HCT116 (cell line): ENCODE results near the gene GOT1. TPM values are rescaled to one million over a fixed set of nuclear protein-coding genes. Genes with fewer than 3 reads are reported as not detected.

Experiments used
- ATAC-seq: fragments of 200-7000 bp; cut with Tn5 transposase; 2 replicates; pipeline ENCODE4 v1.9.1; 2020; ENCODE audit warnings: mild to moderate bottlenecking, moderate library complexity
- BruUV-seq: library from RNA; stranded (reverse); fragments of 400-500 nt; replicated peaks from 2 replicates; lab custom pipeline; 2021; lab: Mats Ljungman, UMichigan
- CTCF ChIA-PET: fragments of 300-600 bp; sonication (Branson Sonifier 250); formaldehyde crosslinking; loops from one replicate; lab custom pipeline; 2021; ENCODE audit warnings: antibody characterized with exemption; lab: Charles Lee
- POLR2A ChIA-PET: fragments of 300-600, 350-600 bp; sonication (Branson Sonifier 250); formaldehyde crosslinking; loops from one replicate; lab custom pipeline; 2021; ENCODE audit warnings: antibody characterized with exemption; lab: Charles Lee
- RAD21 ChIA-PET, 2 experiments: fragments of 300-600 bp; sonication (Branson Sonifier 250); formaldehyde crosslinking; loops; one replicate each; lab custom pipeline; 2023; ENCODE audit warnings: low total read pairs in 2 of 2; ENCODE audit not compliant: uncharacterized antibody in 2 of 2, unreplicated experiment in 2 of 2, low non-redundant PET in 1 of 2; lab: Charles Lee
- DNase-seq: peaks from one replicate; pipeline ENCODE4 v3.0.0-alpha.2; 2010; ENCODE audit warnings: low read depth, low spot score
- H2AFZ ChIP-seq: fragments of 200-600 bp; shearing (Covaris generic), sonication (generic); 2 replicates; pipeline ENCODE4 v1.6.1; 2017; ENCODE audit warnings: low read depth, mixed run types, mixed read lengths, antibody characterized with exemption, low read length; ENCODE audit not compliant: poor library complexity, severe bottlenecking
- H3K27ac ChIP-seq: 2 replicates; pipeline ENCODE4 v1.5.1; 2012; ENCODE audit warnings: low read depth, low read length
- H3K27me3 ChIP-seq: fragments of 200-600 bp; sonication (generic); 2 replicates; pipeline ENCODE4 v1.6.1; 2016; ENCODE audit warnings: mixed run types, low read length, mixed read lengths; ENCODE audit not compliant: insufficient read depth
- H3K36me3 ChIP-seq, 2 experiments: fragments of 200-500 bp in 1 of 2; fragments of 200-600 bp in 1 of 2; sonication (Bioruptor generic) in 1 of 2; sonication (generic) in 1 of 2; 2 replicates each; pipeline versions ENCODE4 v1.5.1 to v1.6.1; 2014 to 2016; ENCODE audit warnings: low read length in 2 of 2, inconsistent platforms in 1 of 2, mixed read lengths in 1 of 2, mixed run types in 1 of 2; ENCODE audit not compliant: insufficient read depth in 2 of 2, control insufficient read depth in 1 of 2
- H3K4me1 ChIP-seq, 2 experiments: fragments of 200-600 bp in 1 of 2; sonication (generic) in 1 of 2; 2 replicates each; pipeline versions ENCODE4 v1.5.1 to v1.6.1; 2012 to 2017; ENCODE audit warnings: low read length in 2 of 2, inconsistent platforms in 1 of 2, mild to moderate bottlenecking in 1 of 2, mixed read lengths in 1 of 2, mixed run types in 1 of 2, moderate library complexity in 1 of 2; ENCODE audit not compliant: insufficient read depth in 2 of 2, control insufficient read depth in 1 of 2
- H3K4me2 ChIP-seq: fragments of 200-600 bp; sonication (generic); 2 replicates; pipeline ENCODE4 v1.6.1; 2017; ENCODE audit warnings: mixed run types, low read length, mixed read lengths
- H3K4me3 ChIP-seq, 2 experiments: fragments of 200-600 bp in 1 of 2; sonication (generic) in 1 of 2; replicated peaks in 1 of 2; 2 replicates each; pipeline ENCODE4 v1.5.1; 2011 to 2016; ENCODE audit warnings: low read length in 2 of 2, control low read depth in 1 of 2, low read depth in 1 of 2, mild to moderate bottlenecking in 1 of 2, mixed read lengths in 1 of 2, mixed run types in 1 of 2
- H3K79me2 ChIP-seq: fragments of 200-600 bp; sonication (generic); 2 replicates; pipeline ENCODE4 v1.6.1; 2017; ENCODE audit warnings: mild to moderate bottlenecking, mixed run types, low read length, moderate library complexity, mixed read lengths; ENCODE audit not compliant: insufficient read depth
- H3K9ac ChIP-seq: fragments of 200-600 bp; sonication (generic); 2 replicates; pipeline ENCODE4 v1.6.1; 2016; ENCODE audit warnings: low read length, mixed read lengths
- H3K9me2 ChIP-seq: fragments of 200-600 bp; sonication (generic), shearing (Covaris generic); 2 replicates; pipeline ENCODE4 v1.6.1; 2017; ENCODE audit warnings: mixed run types, mild to moderate bottlenecking, moderate library complexity; ENCODE audit not compliant: insufficient read depth
- H3K9me3 ChIP-seq, 2 experiments: fragments of 200-500 bp in 1 of 2; fragments of 200-600 bp in 1 of 2; sonication (Bioruptor generic) in 1 of 2; sonication (generic) in 1 of 2; 2 replicates each; pipeline ENCODE4 v1.6.1; 2014 to 2017; ENCODE audit warnings: low read length in 2 of 2, mixed read lengths in 2 of 2, inconsistent platforms in 1 of 2, low read depth in 1 of 2, mild to moderate bottlenecking in 1 of 2, mixed run types in 1 of 2, moderate library complexity in 1 of 2; ENCODE audit not compliant: control insufficient read depth in 1 of 2, insufficient read depth in 1 of 2
- H4K20me1 ChIP-seq: fragments of 200-600 bp; sonication (generic), shearing (Covaris generic); 2 replicates; pipeline ENCODE4 v1.6.1; 2017; ENCODE audit warnings: mixed run types, mild to moderate bottlenecking, moderate library complexity; ENCODE audit not compliant: insufficient read depth
- CTCF ChIP-seq, 3 experiments: fragments of 200-600 bp in 1 of 3; sonication (generic) in 1 of 3; IDR thresholded peaks in 2 of 3; conservative IDR thresholded peaks in 1 of 3; 2 replicates each; pipeline ENCODE4 v1.5.1; 2012 to 2017; ENCODE audit warnings: low read depth in 2 of 3, low read length in 2 of 3, antibody characterized with exemption in 1 of 3, borderline replicate concordance in 1 of 3, control low read depth in 1 of 3, mild to moderate bottlenecking in 1 of 3, mixed read lengths in 1 of 3, mixed run types in 1 of 3, moderate library complexity in 1 of 3; ENCODE audit not compliant: insufficient read depth in 1 of 3
- ELF1 ChIP-seq: IDR thresholded peaks from 2 replicates; pipeline ENCODE4 v1.6.1; 2012; ENCODE audit warnings: low read depth, borderline replicate concordance
- POLR2AphosphoS5 ChIP-seq: IDR thresholded peaks from 2 replicates; pipeline ENCODE4 v1.6.1; 2011; ENCODE audit warnings: mild to moderate bottlenecking, low read depth, low read length, moderate library complexity
- RAD21 ChIP-seq: IDR thresholded peaks from 2 replicates; pipeline ENCODE4 v1.6.1; 2012; ENCODE audit warnings: low read depth, mild to moderate bottlenecking
- SP1 ChIP-seq: IDR thresholded peaks from 2 replicates; pipeline ENCODE4 v1.6.1; 2012; ENCODE audit warnings: low read depth
- YY1 ChIP-seq: IDR thresholded peaks from 2 replicates; pipeline ENCODE4 v1.6.1; 2011; ENCODE audit warnings: low read length, low read depth, moderate library complexity, mild to moderate bottlenecking; ENCODE audit not compliant: insufficient replicate concordance; ENCODE audit errors: extremely low read depth
- ZBTB33 ChIP-seq: IDR thresholded peaks from 2 replicates; pipeline ENCODE4 v1.6.1; 2011; ENCODE audit warnings: mild to moderate bottlenecking, low read length, moderate library complexity; ENCODE audit not compliant: insufficient replicate concordance; ENCODE audit errors: extremely low read depth
- ZFX ChIP-seq: fragments of 450-650 bp; IDR thresholded peaks from 2 replicates; pipeline ENCODE4 v1.6.1; 2017
- ZNF274 ChIP-seq: fragments of 200-500 bp; sonication (Bioruptor generic); IDR thresholded peaks from 2 replicates; pipeline ENCODE4 v1.6.1; 2014; ENCODE audit warnings: mild to moderate bottlenecking, low read depth, low read length, inconsistent platforms
- intact Hi-C: fragments of 100-400 bp; cut with micrococcal nuclease; formaldehyde crosslinking; loops from 2 replicates; pipeline ENCODE4 v1.10.0; 2022
- total RNA-seq: library from RNA; stranded (reverse); gene quantifications from one replicate; pipeline ENCODE4 v1.2.1, GENCODE V29; 2021; ENCODE audit not compliant: unreplicated experiment

Gene GOT1
- total RNA-seq, 1 experiment from 2014 or later = 135 TPM

GRCh38 chr10:99433378-99434020 lies 3.1 kb upstream of the GOT1 start:
- H3K27ac ChIP-seq = no peak overlapping the region
- no peaks in the 10 kb centered on the region for H3K9me3 ChIP-seq
- TF ChIP-seq CTCF (IDR thresholded peaks at IDR 0.05 in 2 of 3, conservative IDR thresholded peaks at IDR 0.05 in 1 of 3; ENCODE audit: borderline replicate concordance in 1 of 3, insufficient read depth in 1 of 3, low read depth in 2 of 3, low read length in 2 of 3) (peak; percentile 50 to 65 (median 50); a peak in 5 of 6 replicates), SP1 (no peak), RAD21 (peak; percentile 45; the same call in 1 of the 2 replicates)
- no peak overlapping the region for H3K4me3 ChIP-seq
- ATAC-seq (no peak), DNase-seq (peak; percentile 26)
- RAD21 ChIA-PET = no interaction called here
- H4K20me1 ChIP-seq = peaks cover 4% of the 10 kb centered on the region; the same call in 1 of the 2 replicates
- no peak overlapping the region for H3K9ac ChIP-seq
- intact Hi-C loops = loop anchor here (2.0 to 5.0 kb wide), 3 partner anchors 41 to 299 kb away; partner anchors contain the start of genes COX15 and CUTC
- H2AFZ ChIP-seq = no peak overlapping the region
- peaks cover 37% of the 10 kb centered on the region for H3K79me2 ChIP-seq
- H3K4me1 ChIP-seq = peaks cover 7 to 22% of the 10 kb centered on the region in 2 experiments; a peak in 3 of 4 replicates
- CTCF ChIA-PET = interaction anchor here (0.6 to 1.6 kb wide), 10 partner anchors 8 to 187 kb away, joined by 3 to 5 read pairs (median 4); partner anchors contain the start of gene SLC25A28
- H3K27me3 ChIP-seq = no peaks in the 10 kb centered on the region
- H3K36me3 ChIP-seq = no peaks in the 10 kb centered on the region; a peak in 1 of 4 replicates
- H3K9me2 ChIP-seq = no peaks in the 10 kb centered on the region
- no peak overlapping the region for H3K4me2 ChIP-seq
- BruUV-seq = no TSS peak
- POLR2A ChIA-PET = no interaction called here

- Histone ChIP-seq H3K4me3 (no peak overlapping the region), H3K9me3 (no peaks in the 10 kb centered on the region), H2AFZ (no peak overlapping the region), H3K79me2 (peaks cover 43% of the 10 kb centered on the region), H4K20me1 (peaks cover 4% of the 10 kb centered on the region; the same call in 1 of the 2 replicates), H3K27me3 (no peaks in the 10 kb centered on the region), H3K36me3 (no peaks in the 10 kb centered on the region; a peak in 1 of 4 replicates), H3K9me2 (no peaks in the 10 kb centered on the region), H3K9ac (no peak overlapping the region), H3K4me2 (no peak overlapping the region), H3K27ac (no peak overlapping the region), H3K4me1 (peaks cover 7 to 22% of the 10 kb centered on the region in 2 experiments; a peak in 3 of 4 replicates)
- intact Hi-C loops = loop anchor here (2.0 to 5.0 kb wide), 2 partner anchors 40 to 299 kb away; partner anchors contain the start of genes COX15 and CUTC
- ChIA-PET POLR2A (no interaction called here), CTCF (interaction anchor here (1.0 to 1.6 kb wide), 7 partner anchors 9 to 188 kb away, joined by 3 to 5 read pairs (median 4); partner anchors contain the start of gene SLC25A28), RAD21 (no interaction called here)
- no TSS peak for BruUV-seq
- no peak for ATAC-seq
- no peak for DNase-seq
- no peak for TF ChIP-seq POLR2AphosphoS5
- no peak for TF ChIP-seq ELF1
- TF ChIP-seq YY1 = no peak
- TF ChIP-seq ZNF274 = no peak
- TF ChIP-seq ZBTB33 = no peak
- TF ChIP-seq RAD21 = no peak
- TF ChIP-seq SP1 = no peak
- no peak for TF ChIP-seq ZFX
Observed at GRCh38 chr10:99432881-99433280, 2.5 kb upstream of the GOT1 start.
